ENCODE data around the gene DCK. TPM values are rescaled to one million over a fixed set of nuclear protein-coding genes. Genes with fewer than 3 reads are reported as not detected.

DCK gene
- total RNA-seq, 1 experiment from 2014 or later = 13.7 TPM

DNA sequence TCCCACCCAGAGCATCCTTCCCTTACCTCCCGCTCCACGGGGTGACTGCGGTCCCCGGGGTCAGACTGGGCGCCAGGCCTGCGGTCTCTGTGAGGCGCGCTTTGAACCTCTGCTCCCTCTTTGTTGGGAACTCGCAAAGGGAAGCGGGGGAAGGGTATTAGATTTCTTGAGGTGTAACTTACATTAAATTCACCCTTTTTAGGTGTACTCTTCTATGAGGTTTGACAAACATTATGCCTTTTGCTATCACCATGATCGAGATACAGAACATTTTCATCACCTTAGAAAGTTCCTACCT is 569 bp downstream of the DCK start:
- Histone ChIP-seq H3K4ac (ENCODE audit: low read depth, low read length) (no peak overlapping the region), H3K23ac (ENCODE audit: insufficient read length, low read depth, low read length) (no peak overlapping the region), H3K14ac (ENCODE audit: insufficient read depth, low read length) (peak overlapping the region; percentile 94; the same call in 1 of the 2 replicates), H3K4me1 (ENCODE audit: insufficient read depth, low read length) (peaks cover 10% of the 10 kb centered on the region; the same call in 1 of the 2 replicates), H3T11ph (ENCODE audit: low read length) (no peak overlapping the region), H2AFZ (ENCODE audit: low read length) (no peak overlapping the region), H3K9me3 (ENCODE audit: control insufficient read depth, low read depth, low read length) (no peaks in the 10 kb centered on the region), H3K27me3 (ENCODE audit: insufficient read depth, low read length) (no peaks in the 10 kb centered on the region), H3K56ac (ENCODE audit: insufficient read length, low read depth, low read length) (no peak overlapping the region), H2AK5ac (ENCODE audit: insufficient read length, low read length) (no peak overlapping the region), H2BK120ac (ENCODE audit: low read depth, low read length, poor library complexity, severe bottlenecking) (no peak overlapping the region), H3K9ac (ENCODE audit: extremely low read depth, insufficient read length, low read length) (peak overlapping the region; percentile 80), H3K79me2 (ENCODE audit: insufficient read depth, low read length) (peaks cover 11% of the 10 kb centered on the region), H4K91ac (ENCODE audit: insufficient read length, low read depth, low read length) (no peak overlapping the region), H2BK5ac (ENCODE audit: insufficient read length, low read length) (no peak overlapping the region), H3K23me2 (ENCODE audit: insufficient read length, low read depth, low read length, poor library complexity, severe bottlenecking) (peaks cover 5% of the 10 kb centered on the region), H4K8ac (replicated peaks; ENCODE audit: insufficient read length, low read depth, low read length) (no peak overlapping the region), H2BK12ac (ENCODE audit: insufficient read length, low read depth, low read length) (no peak overlapping the region), H3K79me1 (ENCODE audit: insufficient read depth, low read depth, low read length, poor library complexity, severe bottlenecking) (no peaks in the 10 kb centered on the region), H2BK15ac (ENCODE audit: low read depth, low read length) (no peak overlapping the region), H2BK20ac (ENCODE audit: low read depth, low read length, poor library complexity, severe bottlenecking) (no peak overlapping the region), H3K4me2 (ENCODE audit: insufficient read depth, insufficient read length, low read length) (peak overlapping the region; percentile 58), H4K20me1 (ENCODE audit: control insufficient read depth, insufficient read depth, insufficient read length) (no peaks in the 10 kb centered on the region), H4K5ac (ENCODE audit: insufficient read length, low read depth, low read length) (no peak overlapping the region), H3K27ac (ENCODE audit: insufficient read length, low read depth, low read length) (no peak overlapping the region), H3K18ac (ENCODE audit: insufficient read length, low read depth, low read length) (peak overlapping the region; percentile 78)
- WGBS (ENCODE audit: extremely low coverage, insufficient read length, low lambda C conversion rate) = no CpG with 5 or more reads among the region's 11 CpGs
- peak overlapping the region; percentile 70 to 97 (median 93); a peak in 6 of 7 replicates for H3K27ac Mint-ChIP-seq
- no peak for DNase-seq
- H3K9me3 Mint-ChIP-seq = peaks cover 7 to 11% of the 10 kb centered on the region in 2 experiments
- peaks cover 14 to 38% (median 20%) of the 10 kb centered on the region in 3 experiments for H3K36me3 Mint-ChIP-seq (ENCODE audit: insufficient read depth in 1 of 3, low read depth in 3 of 3)
- peaks cover 37 to 42% of the 10 kb centered on the region in 2 experiments for H3K4me1 Mint-ChIP-seq
- H3K4me3 Mint-ChIP-seq = peak overlapping the region; percentile 90 to 92
- no peaks in the 10 kb centered on the region for H3K27me3 Mint-ChIP-seq (ENCODE audit: low read depth)
- TF ChIP-seq CTCF (conservative IDR thresholded peaks at IDR 0.05) = no peak

Data from H9 (cell line).